BE2C (cell line): ENCODE data around the gene HSPA1B.

Source experiments
- DNase-seq: peaks from one replicate; pipeline ENCODE4 v3.0.0-alpha.2; 2020
- H3K27me3 ChIP-seq: fragments of 250-450 bp; sonication (Bioruptor Pico); 2 replicates; pipeline ENCODE4 v1.5.1; 2020; ENCODE audit warnings: mild to moderate bottlenecking
- H3K36me3 ChIP-seq: fragments of 250-450 bp; sonication (Bioruptor Pico); 2 replicates; pipeline ENCODE4 v1.5.1; 2020; ENCODE audit warnings: mild to moderate bottlenecking
- H3K4me1 ChIP-seq: fragments of 250-450 bp; sonication (Bioruptor Pico); 2 replicates; pipeline ENCODE4 v1.5.1; 2020
- H3K4me3 ChIP-seq: 2 replicates; pipeline ENCODE4 v1.5.1; 2011; ENCODE audit warnings: low read depth, low read length
- H3K9me3 ChIP-seq: fragments of 250-450 bp; sonication (Bioruptor Pico); 2 replicates; pipeline ENCODE4 v1.5.1; 2020
- CTCF ChIP-seq: IDR thresholded peaks from 2 replicates; pipeline ENCODE4 v1.5.1; 2012; ENCODE audit warnings: mild to moderate bottlenecking, low read depth, low read length

The HSPA1B gene

DNA sequence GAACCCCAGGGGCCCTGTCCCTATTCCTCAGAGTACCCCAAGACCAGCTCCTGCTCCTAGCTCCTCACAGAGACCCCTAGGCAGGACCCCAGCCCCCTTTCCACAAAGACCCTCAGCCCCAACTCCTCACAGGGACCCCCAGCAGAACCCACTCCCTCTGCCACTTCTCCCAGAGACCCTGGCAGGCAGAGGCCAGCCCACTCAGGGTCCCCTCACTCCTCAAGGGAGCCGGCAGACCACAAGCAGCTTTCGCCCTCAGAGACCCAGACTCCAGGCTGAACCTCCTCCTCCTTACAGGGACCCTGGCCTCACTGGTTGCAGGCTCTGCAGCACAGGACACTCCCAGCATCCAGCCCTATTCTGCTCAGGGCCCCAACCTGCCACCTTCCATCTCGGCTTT, 50.7 kb downstream of the HSPA1B start:
- no peak for DNase-seq
- Histone ChIP-seq H3K36me3 (peaks cover 35% of the 10 kb centered on the region), H3K4me1 (peaks cover 7% of the 10 kb centered on the region), H3K27me3 (no peaks in the 10 kb centered on the region), H3K9me3 (no peaks in the 10 kb centered on the region), H3K4me3 (no peak overlapping the region)
- no peak for TF ChIP-seq CTCF

- peaks cover 7% of the 10 kb centered on the region for H3K4me1 ChIP-seq
- no peak within 1 kb of the TSS for H3K4me3 ChIP-seq
- TF ChIP-seq CTCF, result no peak
- H3K27me3 ChIP-seq, result no peaks in the 10 kb centered on the region
- no peak for DNase-seq
- peaks cover 40% of the 10 kb centered on the region for H3K36me3 ChIP-seq
- no peaks in the 10 kb centered on the region for H3K9me3 ChIP-seq
Observed at GRCh38 chr6:31878726-31879125, 51.2 kb downstream of the HSPA1B start, which contains the start of gene SLC44A4. Gene SLC44A4 (minus strand): TSS chr6:31878997. CDS start chr6:31878980, 17 bp downstream.

GRCh38 chr6:31879143-31879542, 51.6 kb downstream of the HSPA1B start:
- Histone ChIP-seq H3K27me3 (no peaks in the 10 kb centered on the region), H3K9me3 (no peaks in the 10 kb centered on the region), H3K4me1 (peaks cover 7% of the 10 kb centered on the region), H3K4me3 (no peak overlapping the region), H3K36me3 (peaks cover 41% of the 10 kb centered on the region)
- no peak for TF ChIP-seq CTCF
- no peak for DNase-seq
